ENCODE data around the gene CLCNKA. TPM values are rescaled to one million over a fixed set of nuclear protein-coding genes. Genes with fewer than 3 reads are reported as not detected.
"Not testable (repeated sequence)": the region's sequence is repeated elsewhere in the genome, so short reads cannot be mapped to it uniquely, and the experiment has no call there.

Gene CLCNKA
- total RNA-seq, 6 experiments from 2014 or later: 0.43 to 0.47 TPM; not detected in 4

DNA sequence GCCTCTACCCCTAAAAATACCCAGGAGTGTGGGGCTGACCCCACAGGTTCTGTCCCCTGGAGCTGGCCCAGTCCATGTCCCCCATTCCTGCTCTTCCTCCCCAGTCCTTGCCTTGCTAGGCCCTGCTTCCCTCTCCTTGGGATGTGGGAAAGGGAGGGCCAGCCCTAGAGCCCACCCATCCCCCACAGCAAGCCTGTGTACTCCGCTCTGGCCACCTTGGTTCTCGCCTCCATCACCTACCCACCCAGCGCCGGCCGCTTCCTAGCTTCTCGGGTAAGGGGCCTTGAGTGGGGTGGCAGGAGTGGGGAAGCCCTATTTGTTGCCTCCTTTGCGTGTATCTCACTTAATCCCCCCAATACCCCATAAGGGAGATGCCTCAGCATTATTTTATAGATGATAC is 28.5 kb downstream of the CLCNKA start:
- no peak for DNase-seq
- intact Hi-C loops (cut with DNase I): loop anchor here in 1 of 2 donors (10.0 kb wide), 1 partner anchor 46 kb away; the partner anchor contains the start of gene SRARP

GRCh38 chr1:16051039-16051438 is 29.2 kb downstream of the CLCNKA start:
- H3K9me3 ChIP-seq: no peaks in the 10 kb centered on the region
- H3K36me3 ChIP-seq: no peaks in the 10 kb centered on the region
- DNase-seq: no peak
- no peak overlapping the region for H3K27ac ChIP-seq
- H3K27me3 ChIP-seq: no peaks in the 10 kb centered on the region
- no peaks in the 10 kb centered on the region for H3K4me1 ChIP-seq
- ATAC-seq: no peak
- TF ChIP-seq CTCF (IDR thresholded peaks at IDR 0.05) (no peak), POLR2A (IDR thresholded peaks at IDR 0.05) (no peak)
- intact Hi-C loops (cut with DNase I): loop anchor here in 1 of 2 donors (10.0 kb wide), 1 partner anchor 46 kb away; the partner anchor contains the start of gene SRARP
- 67% methylated on average over 1 of the region's 3 CpGs for WGBS (ENCODE audit: insufficient coverage, low coverage, low lambda C conversion rate, missing lambda C conversion rate)
- H3K4me3 ChIP-seq: no peak overlapping the region

More for the DNA sequence above, 28.5 kb downstream of the CLCNKA start:
- TF ChIP-seq CTCF (IDR thresholded peaks at IDR 0.05) (no peak), POLR2A (IDR thresholded peaks at IDR 0.05) (no peak)
- ATAC-seq: no peak
- Histone ChIP-seq H3K4me1 (no peaks in the 10 kb centered on the region), H3K9me3 (no peaks in the 10 kb centered on the region), H3K27me3 (no peaks in the 10 kb centered on the region), H3K36me3 (no peaks in the 10 kb centered on the region), H3K27ac (no peak overlapping the region), H3K4me3 (no peak overlapping the region)
- 79% methylated on average over 7 of the region's 7 CpGs for WGBS (ENCODE audit: insufficient coverage, low coverage, low lambda C conversion rate, missing lambda C conversion rate)

- H3K27me3 ChIP-seq, H3K36me3 ChIP-seq, H3K27ac ChIP-seq, H3K4me1 ChIP-seq, DNase-seq, H3K9me3 ChIP-seq, ATAC-seq, H3K4me3 ChIP-seq: not testable (repeated sequence)
- no CpG with 5 or more reads among the region's 12 CpGs for WGBS (ENCODE audit: insufficient coverage, low coverage, low lambda C conversion rate, missing lambda C conversion rate)
- intact Hi-C loops (cut with DNase I): loop anchor here in 1 of 2 donors (10.0 kb wide), 1 partner anchor 47 kb away; the partner anchor contains the start of gene SRARP
Measured at GRCh38 chr1:16051949-16052348, 30.1 kb downstream of the CLCNKA start.

DNA sequence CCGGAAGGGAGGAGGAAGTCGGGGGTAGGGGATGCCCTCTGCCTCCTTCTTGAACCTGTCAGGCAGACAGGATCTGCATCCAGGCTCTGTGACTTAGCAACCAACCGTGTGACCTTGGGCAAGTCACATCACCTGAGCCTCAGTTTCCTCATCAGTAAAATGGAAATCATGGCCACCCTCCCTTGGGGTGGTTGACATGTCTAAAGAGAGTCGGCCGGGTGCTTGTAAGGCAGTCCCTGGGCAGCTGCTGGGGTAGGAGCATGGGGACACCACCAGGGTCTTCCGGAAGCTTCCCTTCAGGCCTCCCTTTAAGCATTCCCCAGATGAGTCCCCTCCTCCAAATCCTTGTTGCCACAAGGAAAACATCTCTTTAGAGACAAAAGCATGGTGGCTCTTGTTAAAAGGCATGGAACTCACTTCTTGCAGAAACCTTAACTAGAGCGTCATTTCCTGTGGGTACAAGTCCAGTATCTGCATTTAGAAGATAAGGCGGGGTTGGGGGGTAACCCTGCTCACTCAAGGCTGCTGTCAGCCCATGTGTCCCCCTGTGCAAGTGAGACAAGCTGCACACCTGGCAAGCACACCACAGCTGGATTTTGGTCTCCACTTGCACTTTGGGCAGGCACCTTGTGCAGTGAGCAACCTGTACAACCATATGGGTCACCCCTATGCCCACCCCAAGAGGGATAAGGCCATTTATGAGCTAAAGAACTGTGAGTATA is 32.1 kb downstream of the CLCNKA start:
- Histone ChIP-seq H3K27ac (no peak overlapping the region), H3K36me3 (no peaks in the 10 kb centered on the region), H3K4me1 (peaks cover 0 to 3% (median 0%) of the 10 kb centered on the region in 4 donors), H3K9me3 (no peaks in the 10 kb centered on the region), H3K27me3 (no peaks in the 10 kb centered on the region), H3K4me3 (no peak overlapping the region)
- DNase-seq (no peak), ATAC-seq (no peak)
- TF ChIP-seq POLR2A (IDR thresholded peaks at IDR 0.05) (no peak), CTCF (IDR thresholded peaks at IDR 0.05) (no peak)
- intact Hi-C loops (cut with DNase I): loop anchor here in 1 of 2 donors (10.0 kb wide), 1 partner anchor 49 kb away; the partner anchor contains the start of gene SRARP
- WGBS (ENCODE audit: insufficient coverage, low coverage, low lambda C conversion rate, missing lambda C conversion rate): 52% methylated on average over 3 of the region's 8 CpGs

All from right lobe of liver (tissue), 6 donors.